ENCODE measurements around the gene ST6GAL1. TPM values are rescaled to one million over a fixed set of nuclear protein-coding genes. Genes with fewer than 3 reads are reported as not detected.

The ST6GAL1 gene
- total and polyA plus RNA-seq, 2 of the 13 experiments (the other 11 are each of a cell fraction or from before 2014, with no cell fraction given), result 79.9 to 164 TPM

DNA sequence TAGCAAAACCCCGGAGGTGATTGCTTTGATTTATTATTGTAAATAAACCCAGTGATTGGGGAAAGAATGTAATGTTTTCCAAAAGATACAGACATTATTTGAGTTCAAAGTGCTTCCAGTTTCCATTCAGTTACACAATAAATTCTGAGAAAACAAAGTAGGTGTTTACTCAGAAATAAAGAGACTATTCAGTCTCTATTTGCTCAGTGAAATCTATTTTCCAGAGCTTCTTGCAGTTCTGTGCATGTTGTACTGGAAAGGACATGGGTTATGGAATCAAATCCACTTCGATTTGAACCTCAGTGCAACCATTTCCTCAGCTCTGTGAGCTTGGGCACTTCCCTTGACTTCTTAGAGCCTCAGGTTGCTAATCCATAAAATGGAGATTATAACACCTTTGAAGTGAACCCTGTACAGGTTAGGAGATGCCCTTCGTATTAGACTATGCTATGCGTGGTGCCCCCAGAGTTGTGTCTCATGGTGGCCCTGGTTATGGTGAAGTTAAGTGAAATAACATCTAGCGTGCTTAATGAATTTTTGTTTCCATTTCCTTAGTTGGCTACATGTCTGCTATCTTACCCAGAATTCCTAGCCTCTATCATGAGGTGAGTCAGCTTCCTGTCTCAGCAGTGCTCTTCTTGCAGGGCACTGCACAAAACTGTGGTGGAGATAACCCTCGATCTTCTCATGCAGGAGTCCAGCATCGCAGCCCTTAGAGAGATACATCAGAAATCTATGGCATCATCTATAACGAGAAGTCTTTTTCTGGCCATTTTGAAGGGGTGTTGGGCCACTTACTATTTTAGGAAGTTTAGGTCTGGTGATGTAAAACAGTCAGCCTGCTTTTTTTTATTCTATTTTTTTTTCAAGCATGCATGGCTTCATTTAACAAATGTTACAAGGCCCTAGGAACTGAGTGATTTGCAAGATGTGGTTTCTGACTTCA is 111.3 kb downstream of the ST6GAL1 start (continued):
- TF ChIP-seq, protein P1, sequence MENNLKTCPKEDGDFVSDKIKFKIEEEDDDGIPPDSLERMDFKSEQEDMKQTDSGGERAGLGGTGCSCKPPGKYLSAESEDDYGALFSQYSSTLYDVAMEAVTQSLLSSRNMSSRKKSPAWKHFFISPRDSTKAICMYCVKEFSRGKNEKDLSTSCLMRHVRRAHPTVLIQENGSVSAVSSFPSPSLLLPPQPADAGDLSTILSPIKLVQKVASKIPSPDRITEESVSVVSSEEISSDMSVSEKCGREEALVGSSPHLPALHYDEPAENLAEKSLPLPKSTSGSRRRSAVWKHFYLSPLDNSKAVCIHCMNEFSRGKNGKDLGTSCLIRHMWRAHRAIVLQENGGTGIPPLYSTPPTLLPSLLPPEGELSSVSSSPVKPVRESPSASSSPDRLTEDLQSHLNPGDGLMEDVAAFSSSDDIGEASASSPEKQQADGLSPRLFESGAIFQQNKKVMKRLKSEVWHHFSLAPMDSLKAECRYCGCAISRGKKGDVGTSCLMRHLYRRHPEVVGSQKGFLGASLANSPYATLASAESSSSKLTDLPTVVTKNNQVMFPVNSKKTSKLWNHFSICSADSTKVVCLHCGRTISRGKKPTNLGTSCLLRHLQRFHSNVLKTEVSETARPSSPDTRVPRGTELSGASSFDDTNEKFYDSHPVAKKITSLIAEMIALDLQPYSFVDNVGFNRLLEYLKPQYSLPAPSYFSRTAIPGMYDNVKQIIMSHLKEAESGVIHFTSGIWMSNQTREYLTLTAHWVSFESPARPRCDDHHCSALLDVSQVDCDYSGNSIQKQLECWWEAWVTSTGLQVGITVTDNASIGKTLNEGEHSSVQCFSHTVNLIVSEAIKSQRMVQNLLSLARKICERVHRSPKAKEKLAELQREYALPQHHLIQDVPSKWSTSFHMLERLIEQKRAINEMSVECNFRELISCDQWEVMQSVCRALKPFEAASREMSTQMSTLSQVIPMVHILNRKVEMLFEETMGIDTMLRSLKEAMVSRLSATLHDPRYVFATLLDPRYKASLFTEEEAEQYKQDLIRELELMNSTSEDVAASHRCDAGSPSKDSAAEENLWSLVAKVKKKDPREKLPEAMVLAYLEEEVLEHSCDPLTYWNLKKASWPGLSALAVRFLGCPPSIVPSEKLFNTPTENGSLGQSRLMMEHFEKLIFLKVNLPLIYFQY (CRISPR knock-in tag; IDR thresholded peaks at IDR 0.05; ENCODE audit: borderline replicate concordance), result 0 out of 2 replicates have a peak, but pooled peaks have one; percentile 54
- TF ChIP-seq ZNF3 (CRISPR knock-in tag; IDR thresholded peaks at IDR 0.05) (peak; percentile 87), PPARG (CRISPR knock-in tag; conservative IDR thresholded peaks at IDR 0.05) (peak; percentile 88; the same call in 1 of the 2 replicates), STAG1 (CRISPR knock-in tag; IDR thresholded peaks at IDR 0.05) (no peak), SPEN (CRISPR knock-in tag; IDR thresholded peaks at IDR 0.05; ENCODE audit: low read depth) (peak; percentile 30; the same call in 1 of the 2 replicates), ZNF260 (CRISPR knock-in tag; IDR thresholded peaks at IDR 0.05; ENCODE audit: borderline replicate concordance, low read depth) (no peak), DPF2 (CRISPR knock-in tag; IDR thresholded peaks at IDR 0.05; ENCODE audit: borderline replicate concordance, low read depth) (peak; percentile 82; the same call in 1 of the 2 replicates), SIN3A (IDR thresholded peaks at IDR 0.05; ENCODE audit: borderline replicate concordance, low read depth, low read length) (0 out of 2 replicates have a peak, but pooled peaks have one; percentile 41), MLLT10 (CRISPR knock-in tag; IDR thresholded peaks at IDR 0.05) (0 out of 2 replicates have a peak, but pooled peaks have one; percentile 52), XRCC5 (optimal IDR thresholded peaks at IDR 0.05; ENCODE audit: low read length) (no peak), SIX4 (CRISPR knock-in tag; IDR thresholded peaks at IDR 0.05) (peak; percentile 59; the same call in 1 of the 2 replicates), ZFX (CRISPR knock-in tag; IDR thresholded peaks at IDR 0.05; ENCODE audit: low read depth) (no peak), MATR3 (CRISPR knock-in tag; IDR thresholded peaks at IDR 0.05) (no peak)
- TF ChIP-seq, protein P2, sequence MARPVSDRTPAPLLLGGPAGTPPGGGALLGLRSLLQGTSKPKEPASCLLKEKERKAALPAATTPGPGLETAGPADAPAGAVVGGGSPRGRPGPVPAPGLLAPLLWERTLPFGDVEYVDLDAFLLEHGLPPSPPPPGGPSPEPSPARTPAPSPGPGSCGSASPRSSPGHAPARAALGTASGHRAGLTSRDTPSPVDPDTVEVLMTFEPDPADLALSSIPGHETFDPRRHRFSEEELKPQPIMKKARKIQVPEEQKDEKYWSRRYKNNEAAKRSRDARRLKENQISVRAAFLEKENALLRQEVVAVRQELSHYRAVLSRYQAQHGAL (CRISPR knock-in tag; IDR thresholded peaks at IDR 0.05; ENCODE audit: not compliant biosample characterization), result peak; percentile 57
- TF ChIP-seq, protein P3, sequence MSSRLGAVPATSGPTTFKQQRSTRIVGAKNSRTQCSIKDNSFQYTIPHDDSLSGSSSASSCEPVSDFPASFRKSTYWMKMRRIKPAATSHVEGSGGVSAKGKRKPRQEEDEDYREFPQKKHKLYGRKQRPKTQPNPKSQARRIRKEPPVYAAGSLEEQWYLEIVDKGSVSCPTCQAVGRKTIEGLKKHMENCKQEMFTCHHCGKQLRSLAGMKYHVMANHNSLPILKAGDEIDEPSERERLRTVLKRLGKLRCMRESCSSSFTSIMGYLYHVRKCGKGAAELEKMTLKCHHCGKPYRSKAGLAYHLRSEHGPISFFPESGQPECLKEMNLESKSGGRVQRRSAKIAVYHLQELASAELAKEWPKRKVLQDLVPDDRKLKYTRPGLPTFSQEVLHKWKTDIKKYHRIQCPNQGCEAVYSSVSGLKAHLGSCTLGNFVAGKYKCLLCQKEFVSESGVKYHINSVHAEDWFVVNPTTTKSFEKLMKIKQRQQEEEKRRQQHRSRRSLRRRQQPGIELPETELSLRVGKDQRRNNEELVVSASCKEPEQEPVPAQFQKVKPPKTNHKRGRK (CRISPR knock-in tag; IDR thresholded peaks at IDR 0.05), result no peak
- TF ChIP-seq, protein P4, sequence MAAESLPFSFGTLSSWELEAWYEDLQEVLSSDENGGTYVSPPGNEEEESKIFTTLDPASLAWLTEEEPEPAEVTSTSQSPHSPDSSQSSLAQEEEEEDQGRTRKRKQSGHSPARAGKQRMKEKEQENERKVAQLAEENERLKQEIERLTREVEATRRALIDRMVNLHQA (CRISPR knock-in tag; IDR thresholded peaks at IDR 0.05), result no peak; the same call in 1 of the 2 replicates
- TF ChIP-seq, protein P5, sequence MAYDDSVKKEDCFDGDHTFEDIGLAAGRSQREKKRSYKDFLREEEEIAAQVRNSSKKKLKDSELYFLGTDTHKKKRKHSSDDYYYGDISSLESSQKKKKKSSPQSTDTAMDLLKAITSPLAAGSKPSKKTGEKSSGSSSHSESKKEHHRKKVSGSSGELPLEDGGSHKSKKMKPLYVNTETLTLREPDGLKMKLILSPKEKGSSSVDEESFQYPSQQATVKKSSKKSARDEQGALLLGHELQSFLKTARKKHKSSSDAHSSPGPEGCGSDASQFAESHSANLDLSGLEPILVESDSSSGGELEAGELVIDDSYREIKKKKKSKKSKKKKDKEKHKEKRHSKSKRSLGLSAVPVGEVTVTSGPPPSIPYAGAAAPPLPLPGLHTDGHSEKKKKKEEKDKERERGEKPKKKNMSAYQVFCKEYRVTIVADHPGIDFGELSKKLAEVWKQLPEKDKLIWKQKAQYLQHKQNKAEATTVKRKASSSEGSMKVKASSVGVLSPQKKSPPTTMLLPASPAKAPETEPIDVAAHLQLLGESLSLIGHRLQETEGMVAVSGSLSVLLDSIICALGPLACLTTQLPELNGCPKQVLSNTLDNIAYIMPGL (CRISPR knock-in tag; IDR thresholded peaks at IDR 0.05; ENCODE audit: borderline replicate concordance in 1 of 2, low read depth in 1 of 2), result peak in 1 of 2 experiments; percentile 54; a peak in 1 of 4 replicates

Data from HepG2 (cell line).